ENCODE measurements around the gene BHLHE23.

Gene BHLHE23

DNA sequence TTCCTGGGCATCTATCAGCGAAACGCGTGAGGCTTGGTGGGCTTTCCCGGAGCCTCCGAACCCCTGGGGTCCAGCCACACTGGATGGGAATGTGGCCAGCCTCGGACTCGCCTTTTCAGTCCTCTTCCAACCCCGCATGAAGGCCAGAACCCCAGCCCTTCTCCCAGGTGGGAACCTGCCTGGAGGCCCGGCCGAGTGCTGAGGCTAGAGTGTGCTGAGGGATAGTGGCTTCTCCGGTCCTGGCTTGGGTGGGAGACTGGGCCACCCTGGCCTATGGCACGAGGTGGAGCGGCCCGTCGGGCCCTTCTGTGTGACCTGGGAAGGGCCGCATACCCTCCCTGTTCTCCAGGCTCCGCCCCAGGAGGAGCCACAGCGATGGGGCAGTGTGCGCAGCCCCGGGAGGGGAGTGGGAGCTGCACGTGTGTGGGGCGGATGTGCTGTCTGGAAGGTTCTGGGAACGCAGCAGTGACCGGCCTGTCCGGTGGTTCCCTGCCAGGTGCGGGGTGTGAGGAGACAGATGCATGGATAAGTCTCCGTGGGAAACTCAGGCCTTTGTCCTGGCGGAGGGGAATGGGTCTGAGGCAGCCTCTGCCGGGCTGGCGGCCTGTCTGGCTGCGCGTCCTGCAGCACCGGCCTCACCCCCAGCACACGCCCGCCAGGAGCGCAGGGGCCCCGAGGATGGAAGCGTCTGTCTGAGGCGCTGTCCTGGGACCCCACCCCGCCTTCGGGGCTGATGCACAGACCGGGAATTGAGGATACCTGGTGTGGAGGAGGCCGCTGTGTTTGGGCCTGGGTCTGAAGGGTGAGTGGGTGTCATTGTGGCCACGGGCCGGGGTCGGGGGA lies 1.1 kb upstream of the BHLHE23 start:
- ATAC-seq, result 0 out of 3 replicates have a peak, but pooled peaks have one; percentile 5
- TF ChIP-seq CSDC2 (CRISPR knock-in tag; IDR thresholded peaks at IDR 0.05), result no peak
- TF ChIP-seq ISL1 (CRISPR knock-in tag; IDR thresholded peaks at IDR 0.05), result no peak
- TF ChIP-seq PPARA (CRISPR knock-in tag; IDR thresholded peaks at IDR 0.05; ENCODE audit: borderline replicate concordance), result no peak
- no peak for TF ChIP-seq ARNTL (CRISPR knock-in tag; IDR thresholded peaks at IDR 0.05; ENCODE audit: borderline replicate concordance, low read depth)
- no peak for TF ChIP-seq ZNF565 (CRISPR knock-in tag; conservative IDR thresholded peaks at IDR 0.05; ENCODE audit: low read depth)
- no peak for TF ChIP-seq TOX (CRISPR knock-in tag; IDR thresholded peaks at IDR 0.05; ENCODE audit: borderline replicate concordance)
- no peak for TF ChIP-seq BACH2 (CRISPR knock-in tag; IDR thresholded peaks at IDR 0.05; ENCODE audit: borderline replicate concordance)
- TF ChIP-seq, protein P1, sequence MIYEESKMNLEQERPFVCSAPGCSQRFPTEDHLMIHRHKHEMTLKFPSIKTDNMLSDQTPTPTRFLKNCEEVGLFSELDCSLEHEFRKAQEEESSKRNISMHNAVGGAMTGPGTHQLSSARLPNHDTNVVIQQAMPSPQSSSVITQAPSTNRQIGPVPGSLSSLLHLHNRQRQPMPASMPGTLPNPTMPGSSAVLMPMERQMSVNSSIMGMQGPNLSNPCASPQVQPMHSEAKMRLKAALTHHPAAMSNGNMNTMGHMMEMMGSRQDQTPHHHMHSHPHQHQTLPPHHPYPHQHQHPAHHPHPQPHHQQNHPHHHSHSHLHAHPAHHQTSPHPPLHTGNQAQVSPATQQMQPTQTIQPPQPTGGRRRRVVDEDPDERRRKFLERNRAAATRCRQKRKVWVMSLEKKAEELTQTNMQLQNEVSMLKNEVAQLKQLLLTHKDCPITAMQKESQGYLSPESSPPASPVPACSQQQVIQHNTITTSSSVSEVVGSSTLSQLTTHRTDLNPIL (CRISPR knock-in tag; IDR thresholded peaks at IDR 0.05; ENCODE audit: low read depth), result no peak
- no peak for TF ChIP-seq ZFP30 (CRISPR knock-in tag; IDR thresholded peaks at IDR 0.05)
- no peak for TF ChIP-seq ZC3H10 (CRISPR knock-in tag; IDR thresholded peaks at IDR 0.05)
- TF ChIP-seq ZFP3 (CRISPR knock-in tag; IDR thresholded peaks at IDR 0.05), result no peak
- TF ChIP-seq, protein P2, sequence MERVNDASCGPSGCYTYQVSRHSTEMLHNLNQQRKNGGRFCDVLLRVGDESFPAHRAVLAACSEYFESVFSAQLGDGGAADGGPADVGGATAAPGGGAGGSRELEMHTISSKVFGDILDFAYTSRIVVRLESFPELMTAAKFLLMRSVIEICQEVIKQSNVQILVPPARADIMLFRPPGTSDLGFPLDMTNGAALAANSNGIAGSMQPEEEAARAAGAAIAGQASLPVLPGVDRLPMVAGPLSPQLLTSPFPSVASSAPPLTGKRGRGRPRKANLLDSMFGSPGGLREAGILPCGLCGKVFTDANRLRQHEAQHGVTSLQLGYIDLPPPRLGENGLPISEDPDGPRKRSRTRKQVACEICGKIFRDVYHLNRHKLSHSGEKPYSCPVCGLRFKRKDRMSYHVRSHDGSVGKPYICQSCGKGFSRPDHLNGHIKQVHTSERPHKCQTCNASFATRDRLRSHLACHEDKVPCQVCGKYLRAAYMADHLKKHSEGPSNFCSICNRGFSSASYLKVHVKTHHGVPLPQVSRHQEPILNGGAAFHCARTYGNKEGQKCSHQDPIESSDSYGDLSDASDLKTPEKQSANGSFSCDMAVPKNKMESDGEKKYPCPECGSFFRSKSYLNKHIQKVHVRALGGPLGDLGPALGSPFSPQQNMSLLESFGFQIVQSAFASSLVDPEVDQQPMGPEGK (CRISPR knock-in tag; IDR thresholded peaks at IDR 0.05; ENCODE audit: borderline replicate concordance), result no peak
- no peak for TF ChIP-seq SNAI2 (CRISPR knock-in tag; IDR thresholded peaks at IDR 0.05)
- no peak for TF ChIP-seq TCF4 (CRISPR knock-in tag; IDR thresholded peaks at IDR 0.05; ENCODE audit: borderline replicate concordance)
- TF ChIP-seq, protein P3, sequence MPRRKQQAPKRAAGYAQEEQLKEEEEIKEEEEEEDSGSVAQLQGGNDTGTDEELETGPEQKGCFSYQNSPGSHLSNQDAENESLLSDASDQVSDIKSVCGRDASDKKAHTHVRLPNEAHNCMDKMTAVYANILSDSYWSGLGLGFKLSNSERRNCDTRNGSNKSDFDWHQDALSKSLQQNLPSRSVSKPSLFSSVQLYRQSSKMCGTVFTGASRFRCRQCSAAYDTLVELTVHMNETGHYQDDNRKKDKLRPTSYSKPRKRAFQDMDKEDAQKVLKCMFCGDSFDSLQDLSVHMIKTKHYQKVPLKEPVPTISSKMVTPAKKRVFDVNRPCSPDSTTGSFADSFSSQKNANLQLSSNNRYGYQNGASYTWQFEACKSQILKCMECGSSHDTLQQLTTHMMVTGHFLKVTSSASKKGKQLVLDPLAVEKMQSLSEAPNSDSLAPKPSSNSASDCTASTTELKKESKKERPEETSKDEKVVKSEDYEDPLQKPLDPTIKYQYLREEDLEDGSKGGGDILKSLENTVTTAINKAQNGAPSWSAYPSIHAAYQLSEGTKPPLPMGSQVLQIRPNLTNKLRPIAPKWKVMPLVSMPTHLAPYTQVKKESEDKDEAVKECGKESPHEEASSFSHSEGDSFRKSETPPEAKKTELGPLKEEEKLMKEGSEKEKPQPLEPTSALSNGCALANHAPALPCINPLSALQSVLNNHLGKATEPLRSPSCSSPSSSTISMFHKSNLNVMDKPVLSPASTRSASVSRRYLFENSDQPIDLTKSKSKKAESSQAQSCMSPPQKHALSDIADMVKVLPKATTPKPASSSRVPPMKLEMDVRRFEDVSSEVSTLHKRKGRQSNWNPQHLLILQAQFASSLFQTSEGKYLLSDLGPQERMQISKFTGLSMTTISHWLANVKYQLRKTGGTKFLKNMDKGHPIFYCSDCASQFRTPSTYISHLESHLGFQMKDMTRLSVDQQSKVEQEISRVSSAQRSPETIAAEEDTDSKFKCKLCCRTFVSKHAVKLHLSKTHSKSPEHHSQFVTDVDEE (CRISPR knock-in tag; IDR thresholded peaks at IDR 0.05), result no peak
- no peak for TF ChIP-seq RARB (CRISPR knock-in tag; IDR thresholded peaks at IDR 0.05)
- TF ChIP-seq, protein P4, sequence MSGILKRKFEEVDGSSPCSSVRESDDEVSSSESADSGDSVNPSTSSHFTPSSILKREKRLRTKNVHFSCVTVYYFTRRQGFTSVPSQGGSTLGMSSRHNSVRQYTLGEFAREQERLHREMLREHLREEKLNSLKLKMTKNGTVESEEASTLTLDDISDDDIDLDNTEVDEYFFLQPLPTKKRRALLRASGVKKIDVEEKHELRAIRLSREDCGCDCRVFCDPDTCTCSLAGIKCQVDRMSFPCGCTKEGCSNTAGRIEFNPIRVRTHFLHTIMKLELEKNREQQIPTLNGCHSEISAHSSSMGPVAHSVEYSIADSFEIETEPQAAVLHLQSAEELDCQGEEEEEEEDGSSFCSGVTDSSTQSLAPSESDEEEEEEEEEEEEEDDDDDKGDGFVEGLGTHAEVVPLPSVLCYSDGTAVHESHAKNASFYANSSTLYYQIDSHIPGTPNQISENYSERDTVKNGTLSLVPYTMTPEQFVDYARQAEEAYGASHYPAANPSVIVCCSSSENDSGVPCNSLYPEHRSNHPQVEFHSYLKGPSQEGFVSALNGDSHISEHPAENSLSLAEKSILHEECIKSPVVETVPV (CRISPR knock-in tag; IDR thresholded peaks at IDR 0.05), result no peak
- TF ChIP-seq ZNF8 (CRISPR knock-in tag; IDR thresholded peaks at IDR 0.05), result no peak
- TF ChIP-seq OSR1 (CRISPR knock-in tag; IDR thresholded peaks at IDR 0.05), result no peak
- no peak for TF ChIP-seq GLIS3 (CRISPR knock-in tag; IDR thresholded peaks at IDR 0.05)

DNA sequence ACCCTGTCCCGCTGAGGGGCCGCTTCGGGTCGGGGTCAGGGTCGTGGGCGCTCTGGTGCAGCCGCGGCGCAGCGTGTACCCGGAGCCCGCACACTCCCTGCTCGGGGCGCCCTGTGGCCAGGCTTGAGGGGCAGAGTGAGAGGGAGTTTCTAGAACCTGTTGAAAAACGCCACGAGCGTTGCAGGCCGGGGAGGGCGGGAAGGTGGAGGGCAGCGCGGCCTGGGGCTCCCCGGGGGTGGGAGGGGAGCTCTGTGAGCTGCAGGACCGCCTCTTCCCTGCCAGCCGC lies 539 bp upstream of the BHLHE23 start:
- ATAC-seq, result no peak
- TF ChIP-seq, protein P5, sequence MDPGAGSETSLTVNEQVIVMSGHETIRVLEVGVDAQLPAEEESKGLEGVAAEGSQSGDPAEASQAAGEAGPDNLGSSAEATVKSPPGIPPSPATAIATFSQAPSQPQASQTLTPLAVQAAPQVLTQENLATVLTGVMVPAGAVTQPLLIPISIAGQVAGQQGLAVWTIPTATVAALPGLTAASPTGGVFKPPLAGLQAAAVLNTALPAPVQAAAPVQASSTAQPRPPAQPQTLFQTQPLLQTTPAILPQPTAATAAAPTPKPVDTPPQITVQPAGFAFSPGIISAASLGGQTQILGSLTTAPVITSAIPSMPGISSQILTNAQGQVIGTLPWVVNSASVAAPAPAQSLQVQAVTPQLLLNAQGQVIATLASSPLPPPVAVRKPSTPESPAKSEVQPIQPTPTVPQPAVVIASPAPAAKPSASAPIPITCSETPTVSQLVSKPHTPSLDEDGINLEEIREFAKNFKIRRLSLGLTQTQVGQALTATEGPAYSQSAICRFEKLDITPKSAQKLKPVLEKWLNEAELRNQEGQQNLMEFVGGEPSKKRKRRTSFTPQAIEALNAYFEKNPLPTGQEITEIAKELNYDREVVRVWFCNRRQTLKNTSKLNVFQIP (CRISPR knock-in tag; IDR thresholded peaks at IDR 0.05; ENCODE audit: borderline replicate concordance, low read depth), result no peak
- TF ChIP-seq, protein P1 (CRISPR knock-in tag; IDR thresholded peaks at IDR 0.05; ENCODE audit: low read depth), result no peak
- TF ChIP-seq OSR1 (CRISPR knock-in tag; IDR thresholded peaks at IDR 0.05), result no peak
- TF ChIP-seq ZNF8 (CRISPR knock-in tag; IDR thresholded peaks at IDR 0.05), result no peak
- TF ChIP-seq TOX (CRISPR knock-in tag; IDR thresholded peaks at IDR 0.05; ENCODE audit: borderline replicate concordance), result no peak
- no peak for TF ChIP-seq CSDC2 (CRISPR knock-in tag; IDR thresholded peaks at IDR 0.05)
- TF ChIP-seq ARNTL (CRISPR knock-in tag; IDR thresholded peaks at IDR 0.05; ENCODE audit: borderline replicate concordance, low read depth), result no peak
- TF ChIP-seq, protein P2 (CRISPR knock-in tag; IDR thresholded peaks at IDR 0.05; ENCODE audit: borderline replicate concordance), result no peak
- no peak for TF ChIP-seq ESRRG (CRISPR knock-in tag; IDR thresholded peaks at IDR 0.05)
- no peak for TF ChIP-seq ZNF70 (CRISPR knock-in tag; IDR thresholded peaks at IDR 0.05)
- TF ChIP-seq TCF4 (CRISPR knock-in tag; IDR thresholded peaks at IDR 0.05; ENCODE audit: borderline replicate concordance), result no peak
- TF ChIP-seq, protein P3 (CRISPR knock-in tag; IDR thresholded peaks at IDR 0.05), result no peak
- no peak for TF ChIP-seq GLIS3 (CRISPR knock-in tag; IDR thresholded peaks at IDR 0.05)
